Measurements from ENCODE around the gene E4F1. TPM values are rescaled to one million over a fixed set of nuclear protein-coding genes. Genes with fewer than 3 reads are reported as not detected.

E4F1 gene, protein sequence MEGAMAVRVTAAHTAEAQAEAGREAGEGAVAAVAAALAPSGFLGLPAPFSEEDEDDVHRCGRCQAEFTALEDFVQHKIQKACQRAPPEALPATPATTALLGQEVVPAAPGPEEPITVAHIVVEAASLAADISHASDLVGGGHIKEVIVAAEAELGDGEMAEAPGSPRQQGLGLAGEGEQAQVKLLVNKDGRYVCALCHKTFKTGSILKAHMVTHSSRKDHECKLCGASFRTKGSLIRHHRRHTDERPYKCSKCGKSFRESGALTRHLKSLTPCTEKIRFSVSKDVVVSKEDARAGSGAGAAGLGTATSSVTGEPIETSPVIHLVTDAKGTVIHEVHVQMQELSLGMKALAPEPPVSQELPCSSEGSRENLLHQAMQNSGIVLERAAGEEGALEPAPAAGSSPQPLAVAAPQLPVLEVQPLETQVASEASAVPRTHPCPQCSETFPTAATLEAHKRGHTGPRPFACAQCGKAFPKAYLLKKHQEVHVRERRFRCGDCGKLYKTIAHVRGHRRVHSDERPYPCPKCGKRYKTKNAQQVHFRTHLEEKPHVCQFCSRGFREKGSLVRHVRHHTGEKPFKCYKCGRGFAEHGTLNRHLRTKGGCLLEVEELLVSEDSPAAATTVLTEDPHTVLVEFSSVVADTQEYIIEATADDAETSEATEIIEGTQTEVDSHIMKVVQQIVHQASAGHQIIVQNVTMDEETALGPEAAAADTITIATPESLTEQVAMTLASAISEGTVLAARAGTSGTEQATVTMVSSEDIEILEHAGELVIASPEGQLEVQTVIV
- 10 to 100 TPM; 15.4 to 32.4 (median 23.1) TPM for total RNA-seq

DNA sequence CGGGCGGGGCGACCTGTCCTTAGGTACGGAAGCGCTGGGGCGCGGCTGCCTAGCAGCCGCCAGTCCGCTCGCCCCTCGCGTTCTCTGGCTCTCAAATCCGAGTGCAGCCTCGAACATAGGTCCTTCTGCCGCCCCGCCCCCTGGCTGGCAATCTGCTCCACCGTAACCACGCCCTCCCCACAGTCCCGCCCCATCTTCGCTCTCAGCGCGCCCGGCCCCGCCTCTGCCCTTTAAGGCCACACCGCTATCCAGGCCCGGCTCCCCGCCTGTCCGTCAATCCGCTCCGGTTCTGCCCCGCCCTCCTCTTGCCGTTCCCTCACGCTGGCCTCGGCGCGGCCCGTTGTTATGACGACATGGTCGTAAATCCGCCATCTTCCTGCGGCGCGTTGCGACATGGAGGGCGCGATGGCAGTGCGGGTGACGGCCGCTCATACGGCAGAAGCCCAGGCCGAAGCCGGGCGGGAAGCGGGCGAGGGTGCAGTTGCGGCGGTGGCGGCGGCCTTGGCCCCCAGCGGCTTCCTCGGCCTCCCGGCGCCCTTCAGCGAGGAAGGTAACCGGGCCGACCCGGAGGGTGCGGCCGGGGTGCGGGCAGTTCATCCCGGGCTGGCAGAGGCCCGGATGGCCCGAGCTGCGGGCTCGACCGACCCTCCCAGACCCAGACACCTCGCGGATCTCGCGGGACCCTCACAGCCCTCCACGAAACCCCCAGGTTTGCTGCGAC lies at the start of gene E4F1:
E4F1 (plus strand) TSS at position 371 of the 721 bp plus-strand sequence; CDS start at position 394, 23 bp downstream.
- peak; percentile 93 to 98 (median 96) for ATAC-seq (replicated peaks in 6 of 8)
- in situ Hi-C loops (cut with MboI; ENCODE audit: low pct_unique_long_range_greater_than_20kb in 2 of 9, low sequenced_read_pairs in 9 of 9, unreplicated experiment in 9 of 9): no loop called here
- Histone ChIP-seq H3K27ac (peak within 1 kb of the TSS; percentile 80 to 91), H3K4me1 (replicated peaks in 1 of 2) (peaks cover 10 to 11% of the 10 kb centered on the region in 2 donors), H3K4me3 (peak within 1 kb of the TSS; percentile 70 to 92 (median 77))
- WGBS, 10 experiments: 0 to 2% methylated on average over 5 to 13 of the region's 82 CpGs; no CpG with 5 or more reads in 8 of the 10 experiments

DNA sequence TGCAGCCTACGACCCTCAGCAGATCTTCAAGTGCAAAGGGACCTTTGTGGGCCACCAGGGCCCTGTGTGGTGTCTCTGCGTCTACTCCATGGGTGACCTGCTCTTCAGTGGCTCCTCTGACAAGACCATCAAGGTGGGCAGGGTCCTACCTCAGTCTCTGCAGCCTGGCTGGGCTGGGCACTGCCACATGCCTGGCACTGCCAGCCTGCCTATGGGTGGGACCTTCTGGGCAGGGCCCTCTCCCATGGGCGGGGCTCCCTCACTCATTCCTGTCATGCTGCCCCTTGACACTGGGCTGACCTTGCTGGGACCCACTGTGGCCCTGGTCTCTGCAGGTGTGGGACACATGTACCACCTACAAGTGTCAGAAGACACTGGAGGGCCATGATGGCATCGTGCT lies 49.5 kb upstream of the E4F1 start:
- H3K4me3 ChIP-seq: no peak overlapping the region
- in situ Hi-C loops (cut with MboI; ENCODE audit: low pct_unique_long_range_greater_than_20kb in 2 of 9, low sequenced_read_pairs in 9 of 9, unreplicated experiment in 9 of 9): no loop called here
- no peaks in the 10 kb centered on the region for H3K4me1 ChIP-seq (replicated peaks in 1 of 2)
- WGBS, 10 experiments: 75% methylated on average over 2 of the region's 4 CpGs; no CpG with 5 or more reads in 9 of the 10 experiments
- no peak for ATAC-seq (replicated peaks in 6 of 8)
- H3K27ac ChIP-seq: no peak overlapping the region

DNA sequence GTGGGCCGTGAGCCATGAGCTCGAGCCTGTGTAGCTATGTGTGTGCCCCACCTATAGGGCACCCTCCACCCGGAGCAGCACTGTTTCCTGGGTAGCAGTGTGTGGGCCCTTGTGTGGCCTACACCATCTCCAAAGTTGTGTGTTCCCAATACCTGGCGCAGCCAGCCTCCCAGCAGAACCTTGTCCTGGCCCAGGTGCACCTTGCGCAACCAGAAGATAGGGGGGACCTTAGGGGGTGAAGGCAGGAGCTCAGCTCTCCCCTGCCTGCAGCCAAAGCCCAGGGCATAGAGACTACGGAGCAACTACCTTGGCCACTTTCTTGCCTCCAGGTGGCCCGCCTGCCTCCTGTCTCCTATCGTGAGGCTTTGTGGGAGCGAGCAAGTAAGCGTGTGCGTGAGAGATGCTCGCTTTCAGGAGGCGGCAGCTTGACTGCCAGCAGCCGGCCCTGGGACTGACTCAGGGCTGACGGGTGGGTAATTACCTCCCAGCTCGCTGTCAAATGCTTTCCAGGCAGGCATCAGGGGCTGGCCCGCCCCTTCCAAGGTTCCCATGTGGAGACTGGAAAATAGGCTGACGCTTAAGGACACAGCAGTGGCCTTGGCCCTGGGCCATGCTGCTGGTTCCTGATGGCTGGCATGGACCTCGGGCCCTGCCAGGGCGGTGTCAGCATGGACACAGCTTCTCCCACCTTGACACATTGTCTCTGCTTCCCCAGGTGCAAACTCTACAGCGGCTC lies 48.8 kb upstream of the E4F1 start:
- in situ Hi-C loops (cut with MboI; ENCODE audit: low pct_unique_long_range_greater_than_20kb in 2 of 9, low sequenced_read_pairs in 9 of 9, unreplicated experiment in 9 of 9): no loop called here
- no peaks in the 10 kb centered on the region for H3K4me1 ChIP-seq (replicated peaks in 1 of 2)
- H3K27ac ChIP-seq: no peak overlapping the region
- WGBS, 10 experiments: 92 to 100% (median 100%) methylated on average over 4 to 11 of the region's 21 CpGs; no CpG with 5 or more reads in 5 of the 10 experiments
- H3K4me3 ChIP-seq: no peak overlapping the region
- ATAC-seq (replicated peaks in 6 of 8): no peak

DNA sequence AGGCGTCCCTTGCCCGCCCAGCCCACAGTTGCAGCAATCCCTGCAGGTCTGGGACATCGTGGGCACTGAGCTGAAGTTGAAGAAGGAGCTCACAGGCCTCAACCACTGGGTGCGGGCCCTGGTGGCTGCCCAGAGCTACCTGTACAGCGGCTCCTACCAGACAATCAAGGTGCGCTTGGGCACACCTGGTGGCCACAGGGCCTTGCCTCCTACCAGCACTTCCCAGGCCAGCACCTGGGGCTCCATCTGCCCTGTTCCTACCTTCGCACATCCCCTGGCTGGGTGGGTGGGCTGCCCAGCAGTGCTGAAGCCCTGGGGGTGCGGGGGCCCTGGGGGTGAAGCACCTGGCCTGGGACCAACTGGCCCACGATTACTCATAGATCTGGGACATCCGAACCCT lies 47.9 kb upstream of the E4F1 start:
- in situ Hi-C loops (cut with MboI; ENCODE audit: low pct_unique_long_range_greater_than_20kb in 2 of 9, low sequenced_read_pairs in 9 of 9, unreplicated experiment in 9 of 9): no loop called here
- WGBS, 10 experiments: 100% methylated on average over 1 of the region's 10 CpGs; no CpG with 5 or more reads in 9 of the 10 experiments
- Histone ChIP-seq H3K27ac (no peak overlapping the region), H3K4me3 (no peak overlapping the region), H3K4me1 (replicated peaks in 1 of 2) (no peaks in the 10 kb centered on the region)
- ATAC-seq (replicated peaks in 6 of 8): no peak

DNA sequence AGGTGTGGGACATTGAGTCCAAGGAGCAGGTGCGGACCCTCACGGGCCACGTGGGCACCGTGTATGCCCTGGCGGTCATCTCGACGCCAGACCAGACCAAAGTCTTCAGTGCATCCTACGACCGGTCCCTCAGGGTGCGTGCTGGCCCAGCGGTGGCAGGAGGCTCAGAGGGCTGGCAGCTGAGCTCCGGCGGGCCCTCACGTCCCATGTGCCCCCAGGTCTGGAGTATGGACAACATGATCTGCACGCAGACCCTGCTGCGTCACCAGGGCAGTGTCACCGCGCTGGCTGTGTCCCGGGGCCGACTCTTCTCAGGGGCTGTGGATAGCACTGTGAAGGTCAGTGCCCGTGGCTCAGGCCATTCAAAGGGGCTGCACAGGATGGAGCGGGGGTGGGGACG lies 47.3 kb upstream of the E4F1 start:
- no peak for ATAC-seq (replicated peaks in 6 of 8)
- H3K4me3 ChIP-seq: no peak overlapping the region
- no peak overlapping the region for H3K27ac ChIP-seq
- in situ Hi-C loops (cut with MboI; ENCODE audit: low pct_unique_long_range_greater_than_20kb in 2 of 9, low sequenced_read_pairs in 9 of 9, unreplicated experiment in 9 of 9): no loop called here
- peaks cover under 1 to 1% of the 10 kb centered on the region in 2 donors for H3K4me1 ChIP-seq (replicated peaks in 1 of 2)
- 89 to 100% methylated on average over 1 to 3 of the region's 23 CpGs; no CpG with 5 or more reads in 8 of the 10 experiments for WGBS, 10 experiments

DNA sequence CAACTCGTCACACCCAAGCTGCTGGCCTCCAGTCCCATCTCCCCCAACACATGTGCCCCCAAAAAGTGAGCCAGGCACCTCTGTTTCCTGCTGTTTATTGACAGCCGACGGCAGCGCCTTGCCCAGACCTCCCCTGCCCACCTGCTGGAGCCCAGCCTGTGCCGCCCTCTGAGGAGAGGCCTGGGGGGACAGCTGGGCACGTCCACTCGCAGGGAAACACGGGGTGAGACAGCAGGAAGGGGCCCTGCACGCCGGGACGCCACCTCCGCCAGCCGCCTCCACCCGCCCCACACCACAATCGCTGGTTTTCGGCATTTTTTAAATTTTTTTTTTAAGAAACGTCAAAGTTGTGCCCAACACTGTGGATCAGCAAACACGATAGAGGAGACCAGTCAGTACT lies 46.3 kb upstream of the E4F1 start:
- 70 to 98% (median 95%) methylated on average over 4 to 13 of the region's 18 CpGs; no CpG with 5 or more reads in 4 of the 10 experiments for WGBS, 10 experiments
- H3K4me1 ChIP-seq (replicated peaks in 1 of 2): peaks cover 8 to 12% of the 10 kb centered on the region in 2 donors
- no peak overlapping the region for H3K27ac ChIP-seq
- ATAC-seq (replicated peaks in 6 of 8): no peak
- in situ Hi-C loops (cut with MboI; ENCODE audit: low pct_unique_long_range_greater_than_20kb in 2 of 9, low sequenced_read_pairs in 9 of 9, unreplicated experiment in 9 of 9): no loop called here
- H3K4me3 ChIP-seq: no peak overlapping the region

DNA sequence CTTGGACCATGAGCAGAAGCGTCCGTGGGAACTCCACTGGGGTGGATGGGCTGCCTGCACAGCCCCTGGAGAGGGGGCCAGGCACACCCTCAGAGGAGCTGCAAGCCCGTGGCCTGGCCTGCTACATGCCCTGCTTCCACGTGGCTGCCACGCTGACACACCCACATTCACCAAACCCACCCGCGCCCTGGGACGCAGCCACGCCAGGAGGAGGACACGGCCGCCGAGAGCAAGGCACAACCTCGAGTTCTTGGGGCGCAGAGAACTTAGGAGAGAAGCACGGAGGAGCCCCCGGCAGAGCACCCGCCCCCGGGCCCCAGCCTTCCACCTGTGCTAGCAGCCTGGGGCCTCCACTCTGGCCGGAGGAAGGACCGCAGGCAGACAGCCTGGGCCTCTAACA lies 45.8 kb upstream of the E4F1 start:
- no peak overlapping the region for H3K27ac ChIP-seq
- 94 to 100% (median 100%) methylated on average over 1 to 5 of the region's 20 CpGs; no CpG with 5 or more reads in 6 of the 10 experiments for WGBS, 10 experiments
- ATAC-seq (replicated peaks in 6 of 8): no peak

DNA sequence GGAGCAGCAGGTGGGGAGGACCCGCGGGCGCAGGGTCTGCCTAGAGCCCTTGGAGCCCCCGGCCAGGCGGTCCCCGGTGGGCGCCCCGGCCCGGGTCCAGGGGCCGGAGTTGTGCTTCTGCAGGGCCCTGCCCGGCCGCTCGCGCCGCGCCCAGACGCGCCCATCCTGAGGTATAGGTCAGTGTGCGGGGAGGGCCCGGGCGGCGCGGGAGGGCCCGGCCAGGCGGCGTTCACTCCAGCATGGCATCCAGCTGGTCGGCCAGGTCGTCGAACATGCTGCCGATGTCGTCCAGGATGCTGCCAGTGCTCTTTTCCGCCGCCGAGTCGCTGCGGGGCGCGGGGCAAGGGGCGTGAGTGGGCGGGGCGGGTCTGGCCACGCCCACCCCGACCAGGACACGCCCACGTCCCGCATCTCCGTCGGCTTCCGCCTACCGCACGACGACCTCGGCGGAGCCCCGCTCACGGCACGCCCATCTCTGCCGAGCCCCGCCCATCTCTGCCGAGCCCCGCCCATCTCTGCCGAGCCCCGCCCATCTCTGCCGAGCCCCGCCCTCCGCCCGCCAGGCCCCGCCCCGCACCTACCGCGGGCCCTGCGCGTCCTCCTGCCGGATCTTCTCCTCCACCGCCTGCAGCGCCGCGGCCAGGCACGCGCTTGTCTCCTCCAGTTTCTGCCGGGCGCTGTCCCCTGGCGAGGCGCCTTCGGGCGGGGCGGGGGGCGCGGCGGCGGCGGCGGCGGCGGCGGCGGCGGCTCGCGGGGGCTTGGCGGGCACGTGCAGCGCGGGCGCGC lies 44.9 kb upstream of the E4F1 start:
- Histone ChIP-seq H3K4me1 (replicated peaks in 1 of 2) (peaks cover 8 to 13% of the 10 kb centered on the region in 2 donors), H3K27ac (no peak overlapping the region), H3K4me3 (no peak overlapping the region)
- in situ Hi-C loops (cut with MboI; ENCODE audit: low pct_unique_long_range_greater_than_20kb in 2 of 9, low sequenced_read_pairs in 9 of 9, unreplicated experiment in 9 of 9): no loop called here
- ATAC-seq (replicated peaks in 6 of 8): peak in 7 of 8 experiments; percentile 6 to 76 (median 62)
- WGBS, 10 experiments: no CpG with 5 or more reads among the region's 106 CpGs

More for the DNA sequence above, 45.8 kb upstream of the E4F1 start:
- Histone ChIP-seq H3K4me1 (replicated peaks in 1 of 2) (peaks cover 8 to 13% of the 10 kb centered on the region in 2 donors), H3K4me3 (no peak overlapping the region)
- in situ Hi-C loops (cut with MboI; ENCODE audit: low pct_unique_long_range_greater_than_20kb in 2 of 9, low sequenced_read_pairs in 9 of 9, unreplicated experiment in 9 of 9): no loop called here

DNA sequence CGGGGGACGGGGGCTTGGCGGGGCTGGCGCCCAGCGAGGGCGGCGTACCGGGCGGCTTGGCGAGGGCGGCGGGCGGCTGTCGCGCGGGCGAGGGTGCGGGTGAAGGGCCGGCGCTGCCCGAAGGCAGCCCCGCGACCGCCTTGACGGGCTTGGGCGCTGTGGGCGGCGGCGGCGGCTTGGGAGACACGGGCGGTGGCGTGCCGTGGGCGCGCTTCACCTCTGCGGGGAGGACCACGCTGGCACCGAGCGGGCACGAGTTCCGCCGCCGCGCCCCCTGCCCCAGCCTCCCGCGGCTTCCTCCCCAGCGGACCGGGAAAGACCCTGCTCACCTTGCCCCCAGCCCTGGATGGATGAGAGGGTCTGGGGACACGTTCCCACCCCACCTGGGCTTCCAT lies 44.3 kb upstream of the E4F1 start:
- H3K4me1 ChIP-seq (replicated peaks in 1 of 2): peaks cover 8 to 13% of the 10 kb centered on the region in 2 donors
- in situ Hi-C loops (cut with MboI; ENCODE audit: low pct_unique_long_range_greater_than_20kb in 2 of 9, low sequenced_read_pairs in 9 of 9, unreplicated experiment in 9 of 9): no loop called here
- 48% methylated on average over 5 of the region's 50 CpGs; no CpG with 5 or more reads in 9 of the 10 experiments for WGBS, 10 experiments
- no peak for ATAC-seq (replicated peaks in 6 of 8)
- H3K4me3 ChIP-seq: no peak overlapping the region
- no peak overlapping the region for H3K27ac ChIP-seq

DNA sequence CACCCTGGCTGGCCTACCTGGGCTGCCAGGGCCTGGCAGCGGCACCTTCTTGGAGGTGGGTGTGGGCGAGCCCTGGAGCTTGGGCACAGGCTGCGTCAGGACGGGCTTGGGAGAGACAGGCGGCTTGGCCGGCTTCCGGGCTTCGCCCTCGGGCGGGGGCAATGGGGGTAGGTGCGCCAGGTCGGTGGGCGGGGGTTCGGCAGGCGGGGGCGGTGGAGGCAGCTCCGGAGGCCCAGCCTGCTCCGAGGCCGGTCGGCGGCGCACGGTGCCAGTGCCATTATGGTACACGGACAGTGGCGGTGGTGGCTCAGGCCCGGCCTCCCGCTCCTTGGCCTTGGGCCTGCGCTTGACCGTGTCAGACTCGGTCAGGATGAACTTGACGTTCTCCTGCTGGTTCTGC lies 43.8 kb upstream of the E4F1 start:
- ATAC-seq (replicated peaks in 6 of 8): no peak
- WGBS, 10 experiments: 100% methylated on average over 9 of the region's 31 CpGs; no CpG with 5 or more reads in 9 of the 10 experiments
- in situ Hi-C loops (cut with MboI; ENCODE audit: low pct_unique_long_range_greater_than_20kb in 2 of 9, low sequenced_read_pairs in 9 of 9, unreplicated experiment in 9 of 9): no loop called here
- Histone ChIP-seq H3K4me1 (replicated peaks in 1 of 2) (peaks cover 8 to 13% of the 10 kb centered on the region in 2 donors), H3K27ac (no peak overlapping the region), H3K4me3 (no peak overlapping the region)

DNA sequence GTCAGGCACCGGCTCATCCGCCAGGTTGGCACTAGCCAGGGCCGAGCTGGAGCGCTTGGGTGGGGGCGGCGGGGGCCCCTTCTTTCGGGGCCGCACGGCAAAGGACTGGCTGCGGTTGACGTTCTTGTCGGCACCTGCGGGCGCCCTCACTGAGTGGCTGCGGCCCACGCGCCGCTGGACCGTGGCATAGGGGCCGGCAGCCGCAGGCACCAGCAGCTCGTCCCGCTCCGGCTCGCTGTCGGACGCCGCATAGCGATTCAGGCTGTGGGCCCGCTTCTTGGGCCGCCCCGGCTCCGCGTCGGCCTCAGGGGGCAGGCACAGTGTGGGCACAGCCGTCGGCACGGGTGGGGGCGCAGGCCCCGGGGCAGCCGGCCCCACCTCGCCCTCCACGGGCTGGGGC lies 42.9 kb upstream of the E4F1 start:
- peaks cover 8 to 13% of the 10 kb centered on the region in 2 donors for H3K4me1 ChIP-seq (replicated peaks in 1 of 2)
- no peak overlapping the region for H3K4me3 ChIP-seq
- H3K27ac ChIP-seq: no peak overlapping the region
- WGBS, 10 experiments: no CpG with 5 or more reads among the region's 43 CpGs
- ATAC-seq (replicated peaks in 6 of 8): no peak
- in situ Hi-C loops (cut with MboI; ENCODE audit: low pct_unique_long_range_greater_than_20kb in 2 of 9, low sequenced_read_pairs in 9 of 9, unreplicated experiment in 9 of 9): no loop called here

Measured in motor neuron (in vitro differentiated cells).